M059J (cell line): ENCODE results near the gene MYO7B. TPM values are rescaled to one million over a fixed set of nuclear protein-coding genes. Genes with fewer than 3 reads are reported as not detected.
"Not testable (repeated sequence)": the region's sequence is repeated elsewhere in the genome, so short reads cannot be mapped to it uniquely, and the experiment has no call there.

Experiments used
- DNase-seq: peaks from one replicate; pipeline ENCODE4 v3.0.0-alpha.2; 2012; ENCODE audit warnings: low read depth
- total RNA-seq: library from RNA; depleted of rRNA; stranded (reverse); fragments of >200 nt; shearing (Covaris generic); gene quantifications from 2 replicates; pipeline ENCODE4 v1.2.3, GENCODE V29; 2014

Gene MYO7B
- total RNA-seq, 1 experiment from 2014 or later: 10.9 TPM

DNA sequence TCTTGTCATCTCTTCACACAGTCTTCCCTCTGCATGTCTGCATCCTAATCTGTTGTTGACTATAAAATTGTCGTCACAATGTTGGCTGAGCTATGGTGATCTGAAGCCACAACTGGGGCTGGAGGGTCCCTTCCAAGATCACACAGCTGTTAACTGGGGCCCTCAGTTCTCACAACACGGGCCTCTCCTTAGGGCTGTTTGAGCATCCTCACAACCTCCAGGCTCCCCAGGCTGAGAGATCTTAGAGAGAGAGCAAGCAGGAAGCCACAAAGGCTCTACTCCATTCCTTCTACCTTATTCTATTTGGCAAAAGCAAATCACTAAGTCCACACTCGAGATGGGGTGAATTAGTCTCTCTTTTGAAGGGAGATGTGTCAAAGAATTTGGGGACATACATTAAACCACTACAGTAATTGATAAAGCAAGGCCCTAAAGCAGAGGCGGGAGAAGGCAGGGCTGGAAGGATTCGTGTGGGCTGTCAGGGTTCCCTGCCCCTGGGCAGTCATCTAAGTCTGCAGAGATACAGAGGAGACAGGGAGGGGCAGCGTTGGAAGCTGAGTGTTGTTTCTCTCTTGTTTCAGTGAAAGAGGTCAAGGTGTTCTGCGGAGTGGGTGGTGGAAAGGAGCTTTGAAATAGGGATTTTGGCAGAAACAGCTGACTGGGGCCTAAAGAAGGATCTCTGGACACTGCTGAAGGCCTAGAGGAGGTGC lies 15.9 kb downstream of the MYO7B start:
- DNase-seq: no peak

DNA sequence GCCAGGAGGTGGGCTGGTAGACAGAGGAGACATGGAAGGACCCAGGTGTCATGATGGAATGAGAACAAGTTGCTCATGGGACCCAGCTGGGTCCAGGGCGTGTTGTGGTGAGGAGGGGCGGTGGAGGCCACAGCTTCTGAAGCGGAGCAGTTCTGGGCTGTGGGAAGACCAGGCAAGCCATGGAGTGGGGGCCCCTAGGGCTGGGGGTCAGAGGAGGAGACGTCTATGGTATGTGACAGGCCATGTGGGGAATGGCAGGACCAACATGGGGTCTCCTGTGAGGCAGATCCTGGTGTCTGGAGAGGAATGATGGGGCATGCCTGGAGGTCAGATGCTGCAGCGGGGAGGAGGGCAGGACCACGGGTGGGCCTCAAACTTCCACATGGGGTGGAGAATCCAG lies 16.9 kb downstream of the MYO7B start:
- DNase-seq: no peak

DNA sequence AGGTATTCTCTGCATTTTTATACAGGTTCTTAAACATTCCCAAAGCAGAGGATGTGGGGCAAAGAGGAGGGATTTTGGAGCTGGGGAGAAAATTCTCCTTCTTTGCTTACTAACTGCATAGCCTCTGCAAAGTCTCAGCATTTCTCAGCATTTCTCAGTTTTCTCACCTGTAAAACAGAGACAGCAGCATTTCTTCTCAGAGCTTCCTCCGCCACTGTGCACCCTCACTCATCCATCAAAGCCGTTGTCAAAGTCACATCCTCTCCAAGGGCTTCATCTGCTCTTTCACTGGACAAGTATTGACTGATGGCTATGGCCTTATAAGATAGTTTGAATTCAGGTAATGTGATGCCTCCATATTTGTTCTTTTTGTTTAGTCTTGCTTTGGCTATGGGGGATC lies 17.4 kb downstream of the MYO7B start:
- DNase-seq: no peak

GRCh38 chr2:127558911-127559310 lies 23.4 kb downstream of the MYO7B start:
- DNase-seq: no peak

DNA sequence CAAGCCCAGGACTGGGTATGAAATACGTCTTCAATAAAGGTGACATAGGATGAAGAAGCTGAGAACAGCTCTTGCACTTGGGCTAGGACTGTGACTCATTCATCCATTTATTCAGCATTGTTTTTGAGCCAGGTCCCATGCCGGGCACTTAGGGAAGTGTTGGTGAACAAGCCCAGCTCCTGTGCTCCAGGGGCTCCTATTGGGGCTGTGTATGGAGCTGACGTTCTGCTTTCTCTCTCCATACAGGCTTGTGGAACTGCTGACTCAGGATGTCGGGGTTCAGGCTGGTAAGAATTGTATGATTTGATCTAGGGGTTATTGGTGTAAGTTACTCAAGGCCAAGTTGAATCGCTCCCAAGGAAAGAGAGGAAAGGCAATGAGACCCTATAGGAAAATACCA lies 24.0 kb downstream of the MYO7B start:
- DNase-seq: no peak

DNA sequence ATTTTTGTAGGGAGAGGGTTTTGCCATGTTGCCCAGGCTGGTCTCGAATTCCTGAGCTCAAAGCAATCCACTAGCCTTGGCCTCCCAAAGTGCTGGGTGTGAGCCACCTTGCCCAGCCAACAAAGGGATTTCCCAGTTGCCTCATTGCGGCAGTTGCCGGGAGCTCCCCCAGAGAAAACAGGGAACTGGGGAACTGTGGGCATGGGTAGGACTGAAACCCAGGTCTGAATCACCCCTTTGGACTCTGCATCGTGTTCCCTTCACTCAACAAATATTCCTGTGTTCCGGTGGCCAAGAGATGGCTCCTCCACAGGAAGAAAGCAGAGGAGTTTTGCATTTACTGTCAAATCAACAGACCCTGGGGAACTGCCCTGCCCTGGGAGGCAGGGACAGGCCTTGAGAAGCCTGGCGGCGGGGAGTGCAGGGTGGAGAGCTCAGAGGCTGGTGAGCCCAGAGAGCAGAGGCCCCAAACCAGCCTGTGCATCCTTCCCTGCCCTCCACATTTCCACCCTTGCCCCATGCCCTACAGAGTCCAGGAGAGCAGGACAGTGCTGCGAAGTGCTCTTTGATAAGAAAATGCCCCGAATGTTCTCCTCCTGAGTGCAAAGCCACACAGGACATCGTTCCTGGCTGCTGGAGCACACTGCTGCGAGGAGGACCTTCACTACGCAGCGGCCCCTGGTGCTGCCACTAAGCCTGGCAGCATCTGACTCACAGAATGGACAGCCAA lies 24.9 kb downstream of the MYO7B start:
- peak; percentile 78 for DNase-seq

- no peak for DNase-seq
Measured at GRCh38 chr2:127560931-127561280, 25.4 kb downstream of the MYO7B start.

DNA sequence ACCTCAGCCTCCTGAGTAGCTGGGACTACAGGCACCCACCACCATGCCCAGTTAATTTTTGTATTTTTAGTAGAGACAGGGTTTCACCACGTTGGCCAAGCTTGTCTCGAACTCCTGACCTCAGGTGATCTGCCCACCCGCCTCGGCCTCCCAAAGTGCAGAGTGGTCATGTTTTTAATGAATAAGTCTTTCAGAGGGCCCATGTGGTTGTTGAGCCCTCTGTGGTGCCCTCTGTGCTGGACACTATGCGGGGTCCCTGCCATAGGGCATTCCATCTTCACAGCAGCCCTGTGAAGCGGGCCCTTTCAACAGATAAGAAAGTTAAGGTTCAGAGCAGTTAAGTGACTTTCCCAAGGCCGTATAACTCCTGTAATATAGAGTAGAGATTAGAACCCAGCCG lies 25.9 kb downstream of the MYO7B start:
- DNase-seq: no peak

- no peak for DNase-seq
Measured at GRCh38 chr2:127562936-127563335, 27.5 kb downstream of the MYO7B start.

GRCh38 chr2:127563458-127564428 lies 28.3 kb downstream of the MYO7B start:
- DNase-seq: no peak

GRCh38 chr2:127564429-127565260 lies 29.2 kb downstream of the MYO7B start:
- no peak for DNase-seq

- DNase-seq: no peak
Measured at GRCh38 chr2:127565261-127566138, 30.0 kb downstream of the MYO7B start.

- DNase-seq: no peak
Measured at GRCh38 chr2:127566139-127566417, 30.6 kb downstream of the MYO7B start.

DNA sequence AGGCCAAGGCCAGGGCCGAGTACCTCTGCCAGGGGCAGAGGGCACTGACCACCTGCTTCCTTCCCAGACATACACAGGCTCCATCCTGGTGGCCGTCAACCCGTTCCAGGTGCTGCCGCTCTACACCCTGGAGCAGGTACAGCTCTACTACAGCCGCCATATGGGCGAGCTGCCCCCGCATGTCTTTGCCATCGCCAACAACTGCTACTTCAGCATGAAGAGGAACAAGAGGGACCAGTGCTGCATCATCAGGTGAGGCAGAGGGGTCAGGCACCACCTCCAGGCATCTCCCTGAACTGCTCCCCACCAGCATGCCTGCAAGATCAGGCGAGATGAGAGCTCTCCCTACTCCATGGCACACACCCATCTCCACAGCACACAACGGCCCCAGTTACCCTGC lies 31.1 kb downstream of the MYO7B start:
- no peak for DNase-seq

- no peak for DNase-seq
Measured at GRCh38 chr2:127567351-127567854, 31.9 kb downstream of the MYO7B start.

GRCh38 chr2:127568128-127568527 lies 32.6 kb downstream of the MYO7B start:
- DNase-seq: no peak

DNA sequence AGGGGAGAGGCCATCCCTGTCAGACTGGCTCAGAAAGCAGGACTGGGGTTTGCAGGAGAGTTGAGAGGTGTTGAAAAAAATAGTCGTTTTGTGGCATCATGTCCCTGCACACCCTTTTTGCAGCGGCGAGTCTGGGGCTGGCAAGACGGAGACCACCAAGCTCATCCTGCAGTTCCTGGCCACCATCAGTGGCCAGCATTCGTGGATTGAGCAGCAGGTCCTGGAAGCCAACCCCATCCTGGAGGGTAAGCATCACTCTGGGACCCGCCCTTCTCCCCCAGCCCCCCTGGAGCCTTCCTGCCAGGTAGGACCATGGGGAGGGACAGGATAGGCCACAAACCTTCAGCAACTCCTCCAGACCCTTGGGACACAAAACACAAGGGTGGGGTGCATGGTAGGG lies 34.2 kb downstream of the MYO7B start:
- DNase-seq: no peak

GRCh38 chr2:127570282-127571250 lies 35.1 kb downstream of the MYO7B start:
- DNase-seq: peak; percentile 74

GRCh38 chr2:127572352-127572751 lies 36.9 kb downstream of the MYO7B start:
- not testable (repeated sequence) for DNase-seq
